Activated naive CD4-positive, alpha-beta T cell treated with anti-CD3 and anti-CD28 coated beads, Interleukin-2, amount 50 U/mL, for 72 hours (primary cell): ENCODE results near the gene RGL4. TPM values are rescaled to one million over a fixed set of nuclear protein-coding genes. Genes with fewer than 3 reads are reported as not detected.

Experiments
- ATAC-seq, 2 donors: fragments of 150-1000 bp; cut with Tn5 transposase; 2 replicates each; pipeline ENCODE4 v1.10.0; 2021; ENCODE audit warnings: mild to moderate bottlenecking in 2 of 2, moderate library complexity in 2 of 2
- DNase-seq, 2 donors: peaks; one replicate each; pipeline ENCODE4 v3.0.0; 2021 to 2022; ENCODE audit warnings: low spot score in 2 of 2
- H3K27ac Mint-ChIP-seq, 2 donors: one replicate each; pipeline ENCODE4 v1.8.0; 2022; ENCODE audit warnings: mild to moderate bottlenecking in 2 of 2, mixed read lengths in 2 of 2
- H3K36me3 Mint-ChIP-seq, 2 donors: one replicate each; pipeline ENCODE4 v1.8.0; 2022; ENCODE audit warnings: mixed read lengths in 2 of 2
- H3K9me3 Mint-ChIP-seq, 2 donors: one replicate each; pipeline ENCODE4 v1.8.0; 2022; ENCODE audit warnings: mixed read lengths in 2 of 2
- total RNA-seq, 2 donors: library from RNA; stranded (reverse); gene quantifications; one replicate each; pipeline ENCODE4 v1.2.3, GENCODE V29; 2022

The RGL4 gene
- total RNA-seq, 2 donors from 2014 or later = 3.0 to 49.7 TPM

DNA sequence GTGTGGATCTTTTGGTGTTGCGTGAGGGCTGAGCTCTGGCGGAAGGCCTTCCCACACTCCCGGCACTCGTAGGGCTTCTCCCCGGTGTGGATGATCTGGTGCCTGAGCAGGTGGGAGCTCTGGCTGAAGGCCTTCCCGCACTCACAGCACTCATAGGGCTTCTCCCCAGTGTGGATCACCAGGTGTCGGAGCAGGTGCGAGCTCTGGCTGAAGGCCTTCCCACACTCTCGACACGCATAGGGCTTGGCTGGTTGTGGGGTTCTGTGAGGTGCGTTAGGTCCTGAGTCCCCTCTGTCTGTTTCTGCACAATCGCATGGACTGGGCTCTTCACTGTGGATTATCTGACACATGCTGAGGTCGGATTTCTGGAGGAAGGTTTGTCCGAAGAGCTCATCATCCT, 53.7 kb downstream of the RGL4 start:
- DNase-seq = no peak
- Mint-ChIP-seq H3K27ac (no peak overlapping the region), H3K9me3 (peaks cover 0 to 12% of the 10 kb centered on the region in 2 donors), H3K36me3 (peaks cover 21 to 24% of the 10 kb centered on the region in 2 donors)
- no peak for ATAC-seq

DNA sequence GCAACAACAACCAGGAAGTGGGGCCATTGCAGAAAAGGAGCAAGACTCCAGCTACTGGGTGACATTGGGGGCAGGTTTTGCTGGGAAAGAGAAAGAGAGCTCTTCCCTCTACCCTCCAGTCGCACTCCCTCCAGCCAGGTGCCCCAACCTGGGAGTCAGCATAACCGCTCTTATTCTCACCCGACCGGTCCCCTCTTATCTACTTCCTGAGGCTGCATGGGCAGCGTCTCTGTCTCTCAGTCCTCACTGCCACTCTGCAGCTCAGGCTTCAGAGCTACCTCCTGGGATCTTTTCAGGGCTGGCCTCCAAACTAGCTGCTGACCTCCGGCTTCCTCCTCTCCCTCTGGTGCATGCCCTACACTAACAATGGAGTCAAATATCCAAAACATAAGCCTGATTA, 55.0 kb downstream of the RGL4 start:
- Mint-ChIP-seq H3K27ac (no peak overlapping the region), H3K36me3 (peaks cover 21 to 24% of the 10 kb centered on the region in 2 donors)
- no peak for ATAC-seq

More for the DNA sequence above, 55.0 kb downstream of the RGL4 start:
- no peak for DNase-seq
- H3K9me3 Mint-ChIP-seq = peaks cover 0 to 12% of the 10 kb centered on the region in 2 donors

Other genes starting within 250 kb of the RGL4 start
- gene IGLL1, start 110.7 kb upstream of the RGL4 start, total RNA-seq = not detected
- gene DRICH1, start 58.7 kb upstream of the RGL4 start, total RNA-seq = under 1 TPM; 0.19 to 0.46 TPM
- gene ZNF70, start 60.1 kb downstream of the RGL4 start, total RNA-seq = 1 to 10 TPM in 1 of 2 donors, under 1 TPM in 1; 0.32 to 2.0 TPM
- gene VPREB3, start 63.4 kb downstream of the RGL4 start, total RNA-seq = under 1 TPM; 0.52 to 0.60 TPM
- gene C22orf15, start 72.0 kb downstream of the RGL4 start, total RNA-seq = 1 to 10 TPM in 1 of 2 donors, not detected in 1; 1.8 TPM
- gene CHCHD10, start 77.0 kb downstream of the RGL4 start, total RNA-seq = 100 to 1,000 TPM; 105 to 118 TPM
- under 1 TPM; 0.23 to 0.32 TPM for gene MMP11, start 81.8 kb downstream of the RGL4 start, total RNA-seq
- gene SMARCB1, start 96.0 kb downstream of the RGL4 start, total RNA-seq = 10 to 100 TPM; 51.9 to 72.7 TPM
- gene DERL3, start 148.0 kb downstream of the RGL4 start, total RNA-seq = 1 to 10 TPM; 5.1 to 7.3 TPM
- gene SLC2A11, start 166.9 kb downstream of the RGL4 start, total RNA-seq = 1 to 10 TPM; 6.3 to 8.1 TPM
- gene MIF, start 203.4 kb downstream of the RGL4 start, total RNA-seq = 1,000 to 10,000 TPM in 1 of 2 donors, 100 to 1,000 TPM in 1; 919 to 1,364 TPM